Kidney (tissue), 14 donors: ENCODE results near the gene MRPS23. TPM values are rescaled to one million over a fixed set of nuclear protein-coding genes. Genes with fewer than 3 reads are reported as not detected.

Source experiments
- DNase-seq, 5 donors: peaks; one replicate each; pipeline ENCODE4 v3.0.0-alpha.2; 2013 to 2020
- FAIRE-seq: peaks from 2 replicates; lab custom pipeline; 2012; peaks lifted over from hg19 to GRCh38; lab: Jason Lieb, UNC
- H3K27ac ChIP-seq, 2 donors: one replicate each; pipeline ENCODE4 v1.7.0; 2013; ENCODE audit warnings: low read depth in 2 of 2, low read length in 2 of 2, inconsistent platforms in 1 of 2
- H3K27me3 ChIP-seq: one replicate; pipeline ENCODE4 v1.7.1; 2013; ENCODE audit warnings: low read length, inconsistent platforms; ENCODE audit not compliant: control insufficient read depth, insufficient read depth
- H3K36me3 ChIP-seq, 3 donors: one replicate each; pipeline versions ENCODE4 v1.7.0 to v1.7.1; 2013; ENCODE audit warnings: low read length in 3 of 3, control low read depth in 1 of 3, inconsistent platforms in 1 of 3; ENCODE audit not compliant: insufficient read depth in 3 of 3, control insufficient read depth in 2 of 3
- H3K4me1 ChIP-seq, 3 donors: one replicate each; pipeline versions ENCODE4 v1.7.0 to v1.7.1; 2013; ENCODE audit warnings: low read length in 3 of 3, inconsistent platforms in 1 of 3, low read depth in 1 of 3; ENCODE audit not compliant: control insufficient read depth in 2 of 3, insufficient read depth in 2 of 3
- H3K4me3 ChIP-seq, 3 donors: one replicate each; pipeline versions ENCODE4 v1.7.0 to v1.8.1; 2013; ENCODE audit warnings: low read length in 3 of 3, control low read depth in 1 of 3, inconsistent platforms in 1 of 3
- H3K9ac ChIP-seq, 3 donors: one replicate each; pipeline versions ENCODE4 v1.7.0 to v1.7.1; 2013; ENCODE audit warnings: low read length in 3 of 3, control low read depth in 1 of 3, inconsistent platforms in 1 of 3
- H3K9me3 ChIP-seq, 3 donors: one replicate each; pipeline versions ENCODE4 v1.7.0 to v1.7.1; 2013; ENCODE audit warnings: low read length in 3 of 3, control low read depth in 1 of 3, inconsistent platforms in 1 of 3; ENCODE audit not compliant: control insufficient read depth in 2 of 3, insufficient read depth in 1 of 3
- intact Hi-C: fragments of 100-400 bp; cut with DNase I; formaldehyde crosslinking; loops from one replicate; pipeline ENCODE4 v1.11.1; 2022
- polyA plus RNA-seq: library from polyadenylated mRNA; stranded (reverse); fragments of 350-450 nt; fragmentation: Illumina TruSeq; extraction: RNeasy Lipid Tissue Mini Kit (QIAGEN cat#74804); gene quantifications from one replicate; pipeline ENCODE4 v1.2.3, GENCODE V29; 2014; ENCODE audit warnings: low read depth, low replicate concordance; ENCODE audit not compliant: insufficient read depth
- total RNA-seq: library from RNA; stranded (reverse); fragmentation: NEBNext Ultra II Directional; extraction: Animal tissue kit (Norgen Biotek cat#: 25700); gene quantifications from one replicate; pipeline ENCODE4 v1.2.1, GENCODE V29; 2021
- TF ChIP-seq, protein P1 (sequence below): IDR thresholded peaks from 3 replicates; pipeline ENCODE4 v1.5.1; 2012; ENCODE audit warnings: mild to moderate bottlenecking, moderate library complexity, borderline replicate concordance; ENCODE audit not compliant: insufficient read depth; ENCODE audit errors: extremely low read depth
- donor health status: control.
- donor health status: control.
- donor health status: control.
- donor health status: control.
- donor health status: control.
- donor health status: DM: yes; HTN: yes; CAD: no.
- donor health status: Normal renal cell carcinoma (clear cell type).

The MRPS23 gene
- total and polyA plus RNA-seq, 2 donors from 2014 or later, result 40.2 to 75.3 TPM

- DNase-seq, result peak in 1 of 5 donors; percentile 26
- H3K9ac ChIP-seq, result no peak overlapping the region
- H3K4me1 ChIP-seq, result peaks cover 0 to 23% (median 12%) of the 10 kb centered on the region in 3 donors
- intact Hi-C loops, result no loop called here
- H3K27me3 ChIP-seq, result no peaks in the 10 kb centered on the region
- no peaks in the 10 kb centered on the region for H3K9me3 ChIP-seq
- H3K4me3 ChIP-seq, result no peak overlapping the region
- FAIRE-seq, result no peak
- peaks cover 0 to 23% (median 10%) of the 10 kb centered on the region in 3 donors for H3K36me3 ChIP-seq
- TF ChIP-seq, protein P1, sequence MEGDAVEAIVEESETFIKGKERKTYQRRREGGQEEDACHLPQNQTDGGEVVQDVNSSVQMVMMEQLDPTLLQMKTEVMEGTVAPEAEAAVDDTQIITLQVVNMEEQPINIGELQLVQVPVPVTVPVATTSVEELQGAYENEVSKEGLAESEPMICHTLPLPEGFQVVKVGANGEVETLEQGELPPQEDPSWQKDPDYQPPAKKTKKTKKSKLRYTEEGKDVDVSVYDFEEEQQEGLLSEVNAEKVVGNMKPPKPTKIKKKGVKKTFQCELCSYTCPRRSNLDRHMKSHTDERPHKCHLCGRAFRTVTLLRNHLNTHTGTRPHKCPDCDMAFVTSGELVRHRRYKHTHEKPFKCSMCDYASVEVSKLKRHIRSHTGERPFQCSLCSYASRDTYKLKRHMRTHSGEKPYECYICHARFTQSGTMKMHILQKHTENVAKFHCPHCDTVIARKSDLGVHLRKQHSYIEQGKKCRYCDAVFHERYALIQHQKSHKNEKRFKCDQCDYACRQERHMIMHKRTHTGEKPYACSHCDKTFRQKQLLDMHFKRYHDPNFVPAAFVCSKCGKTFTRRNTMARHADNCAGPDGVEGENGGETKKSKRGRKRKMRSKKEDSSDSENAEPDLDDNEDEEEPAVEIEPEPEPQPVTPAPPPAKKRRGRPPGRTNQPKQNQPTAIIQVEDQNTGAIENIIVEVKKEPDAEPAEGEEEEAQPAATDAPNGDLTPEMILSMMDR, result no peak
- no peak overlapping the region for H3K27ac ChIP-seq
Observed at GRCh38 chr17:57869617-57870282, 19.9 kb upstream of the MRPS23 start.

- H3K27me3 ChIP-seq, result no peaks in the 10 kb centered on the region
- intact Hi-C loops, result no loop called here
- no peak overlapping the region for H3K4me3 ChIP-seq
- no peaks in the 10 kb centered on the region for H3K9me3 ChIP-seq
- TF ChIP-seq, protein P1, result no peak
- H3K27ac ChIP-seq, result no peak overlapping the region
- H3K9ac ChIP-seq, result no peak overlapping the region
- DNase-seq (no peak), FAIRE-seq (no peak)
- peaks cover 0 to 19% (median 9%) of the 10 kb centered on the region in 3 donors for H3K4me1 ChIP-seq
- H3K36me3 ChIP-seq, result peaks cover 0 to 23% (median 10%) of the 10 kb centered on the region in 3 donors
Observed at GRCh38 chr17:57868910-57869616, 19.2 kb upstream of the MRPS23 start.

- FAIRE-seq, result no peak
- no peaks in the 10 kb centered on the region for H3K27me3 ChIP-seq
- no peak overlapping the region for H3K4me3 ChIP-seq
- intact Hi-C loops, result no loop called here
- H3K4me1 ChIP-seq, result peaks cover 0 to 11% (median 1%) of the 10 kb centered on the region in 3 donors
- peak in 2 of 5 donors; percentile 56 to 89 for DNase-seq
- H3K9me3 ChIP-seq, result no peaks in the 10 kb centered on the region
- TF ChIP-seq, protein P1, result no peak
- no peak overlapping the region for H3K9ac ChIP-seq
- H3K36me3 ChIP-seq, result peaks cover 0 to 23% (median 10%) of the 10 kb centered on the region in 3 donors
- H3K27ac ChIP-seq, result no peak overlapping the region
Observed at GRCh38 chr17:57868007-57868909, 18.4 kb upstream of the MRPS23 start.
